HG03442 (cell line): Measurements from ENCODE around the gene TP53I3.
"Not testable (repeated sequence)": the region's sequence is repeated elsewhere in the genome, so short reads cannot be mapped to it uniquely, and the experiment has no call there.

ENCODE experiments used
- ATAC-seq: cut with Tn5 transposase; IDR thresholded peaks from one replicate; pipeline ENCODE4 v1.9.1; 2021; ENCODE audit warnings: mild to moderate bottlenecking, moderate library complexity; ENCODE audit not compliant: unreplicated experiment

TP53I3 gene

DNA sequence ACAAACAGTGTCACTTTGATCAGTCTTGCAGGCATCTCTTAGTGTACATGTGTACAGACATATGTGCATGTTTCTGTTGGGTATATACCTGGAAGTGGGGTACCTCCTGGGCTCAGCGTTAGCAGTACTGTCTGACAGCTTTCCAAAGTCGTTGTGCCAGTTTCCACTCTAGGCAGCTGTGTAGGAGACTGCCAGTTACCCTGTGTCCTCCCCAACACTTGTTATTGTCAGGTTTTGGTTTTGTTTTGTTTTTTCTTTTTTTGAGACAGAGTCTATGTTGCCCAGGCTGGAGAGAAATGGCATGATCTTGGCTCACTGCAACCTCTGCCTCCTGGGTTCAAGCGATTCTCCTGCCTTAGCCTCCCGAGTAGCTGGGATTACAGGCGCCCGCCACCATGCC lies 28.9 kb downstream of the TP53I3 start:
- no peak for ATAC-seq

DNA sequence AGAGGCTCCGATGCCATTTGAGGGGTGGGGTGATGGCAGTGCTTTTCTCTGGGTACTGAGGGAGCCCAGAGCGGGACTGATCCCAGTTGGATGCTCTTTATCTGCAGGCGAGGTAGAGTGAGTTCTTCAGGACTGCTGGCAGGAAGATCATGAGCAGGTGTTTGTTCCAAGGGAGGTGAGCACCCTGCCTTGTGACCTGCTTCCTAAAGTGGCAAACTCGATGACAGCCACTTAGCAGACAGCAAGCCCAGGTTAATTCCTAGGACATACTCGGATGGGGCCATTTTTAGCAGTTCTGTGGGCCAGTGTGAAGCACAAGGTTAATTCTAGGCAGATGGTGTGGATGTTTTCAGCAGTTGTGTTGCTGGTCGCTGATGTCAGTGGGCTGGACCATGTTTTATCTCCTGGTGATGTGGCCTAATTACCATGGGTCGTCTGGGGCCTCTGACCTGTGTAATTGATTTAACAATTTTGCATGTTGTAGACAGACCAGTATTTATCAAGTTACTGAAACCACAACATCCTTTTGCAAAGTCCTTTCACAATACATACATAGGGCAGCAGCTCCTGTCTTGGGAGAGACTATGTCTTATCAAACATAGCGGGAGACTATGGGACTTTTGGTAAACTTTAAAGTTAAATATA lies 30.1 kb downstream of the TP53I3 start:
- no peak for ATAC-seq

DNA sequence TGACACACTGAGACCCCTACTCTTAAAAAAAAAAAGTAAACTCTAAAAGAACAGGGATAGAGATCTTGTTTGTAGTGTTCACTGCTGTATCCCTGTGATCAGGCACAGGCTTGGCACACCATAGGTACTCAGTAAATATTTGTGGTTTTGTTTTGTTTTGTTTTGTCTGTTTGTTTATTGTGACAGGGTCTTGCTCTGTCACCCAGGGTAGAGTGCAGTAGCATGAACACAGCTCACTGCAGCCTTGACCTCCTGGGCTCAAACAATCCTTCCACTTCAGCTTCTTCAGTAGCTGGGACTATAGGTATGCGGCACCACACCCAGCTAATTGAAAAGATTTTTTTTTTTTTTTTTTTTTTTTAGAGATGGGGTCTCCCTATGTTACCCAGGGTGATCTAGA lies 31.7 kb downstream of the TP53I3 start:
- ATAC-seq, result no peak

DNA sequence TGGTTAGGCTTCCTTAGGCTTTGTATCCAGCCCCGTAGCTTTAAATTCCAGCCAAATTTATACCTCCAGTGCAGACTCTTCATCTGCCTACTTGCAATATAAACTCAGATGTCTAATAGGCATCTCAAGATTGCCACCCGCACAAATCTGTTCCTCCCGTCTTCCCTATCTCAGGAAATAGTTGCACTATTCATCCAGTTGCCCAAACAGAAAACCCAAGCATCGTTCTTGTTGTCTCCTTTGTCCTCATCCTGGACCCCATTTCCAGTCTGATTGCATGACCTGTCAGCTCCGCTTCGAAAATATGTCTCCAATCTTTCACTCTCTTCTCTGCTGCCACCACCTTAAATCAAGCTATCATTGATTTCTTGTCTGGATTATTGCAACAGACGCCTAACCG lies 32.8 kb downstream of the TP53I3 start:
- ATAC-seq, result no peak

DNA sequence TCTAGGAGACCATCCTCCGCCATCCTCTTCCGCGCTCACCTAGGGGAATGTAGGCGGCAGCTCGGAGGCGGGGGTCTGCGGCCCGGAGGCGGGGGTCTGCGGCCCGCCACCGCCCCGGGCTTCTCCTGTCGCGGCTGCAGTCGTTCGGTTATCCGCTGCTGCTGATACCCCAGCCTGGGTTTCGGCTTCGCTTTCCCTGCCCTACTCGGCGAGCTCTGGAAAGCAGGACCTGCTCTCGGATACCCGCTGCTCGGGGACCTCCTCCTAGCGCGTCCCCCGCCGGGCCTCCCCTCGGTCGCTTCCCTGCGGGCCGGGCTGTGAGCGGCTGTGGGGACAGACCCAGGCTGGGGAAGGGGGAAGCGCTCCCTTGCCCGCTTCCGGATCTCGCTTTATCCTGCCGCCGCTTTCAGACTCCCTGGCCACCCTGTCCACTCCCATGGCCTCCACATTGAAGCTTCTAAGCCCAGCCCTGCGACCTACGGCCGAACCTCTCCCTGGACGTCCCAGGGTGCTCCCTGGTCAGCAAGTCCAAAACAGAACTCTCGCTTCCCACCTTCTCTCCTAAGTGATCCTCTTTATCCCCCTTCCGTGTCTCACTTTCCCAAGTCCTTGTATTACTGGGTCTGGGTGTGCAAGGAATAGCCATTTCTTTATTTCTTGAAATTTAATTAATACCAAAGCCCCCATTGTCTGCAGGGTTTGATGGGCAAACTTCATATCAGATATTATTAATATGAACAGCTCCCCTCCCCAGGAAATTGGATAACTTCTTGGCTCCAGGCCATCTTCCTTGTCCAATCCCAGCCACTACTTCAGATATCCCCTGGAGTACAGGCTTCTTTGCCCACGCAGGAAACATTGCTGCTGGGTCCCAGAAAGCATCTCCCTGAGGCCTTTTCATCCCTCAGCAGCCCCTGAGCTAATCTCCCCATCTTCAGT lies 34.3 kb downstream of the TP53I3 start:
- no peak for ATAC-seq

DNA sequence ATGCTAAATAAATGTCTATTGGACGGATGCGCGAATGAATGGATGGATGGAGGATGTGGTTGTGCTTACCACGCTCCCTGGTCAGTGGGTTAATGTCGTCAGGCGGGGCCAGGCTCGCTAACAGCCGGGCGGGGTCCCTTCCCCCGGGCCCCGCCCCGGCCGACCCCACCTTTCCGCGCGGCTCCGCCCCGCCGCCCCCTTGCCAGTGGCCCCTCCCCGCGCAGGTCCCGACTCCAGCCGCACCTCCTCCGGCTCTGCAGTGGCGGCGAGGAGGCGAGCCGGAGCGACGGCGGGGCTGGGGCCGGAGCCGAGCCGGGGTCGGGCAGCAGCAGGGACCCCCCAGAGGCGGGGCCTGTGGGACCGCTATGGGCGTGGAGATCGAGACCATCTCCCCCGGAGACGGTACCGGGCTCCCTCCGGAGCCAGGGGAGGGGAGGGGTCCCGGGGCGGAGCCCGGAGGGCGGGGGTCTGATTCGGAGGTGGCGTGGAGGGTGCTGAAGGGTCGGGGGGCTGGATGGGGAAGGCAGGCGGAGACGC lies 35.1 kb downstream of the TP53I3 start, which contains the start of gene FKBP1B:
FKBP1B (plus strand) TSS at position 257 of the 537 bp plus-strand sequence; CDS start at position 366, 109 bp downstream.
- ATAC-seq, result no peak

DNA sequence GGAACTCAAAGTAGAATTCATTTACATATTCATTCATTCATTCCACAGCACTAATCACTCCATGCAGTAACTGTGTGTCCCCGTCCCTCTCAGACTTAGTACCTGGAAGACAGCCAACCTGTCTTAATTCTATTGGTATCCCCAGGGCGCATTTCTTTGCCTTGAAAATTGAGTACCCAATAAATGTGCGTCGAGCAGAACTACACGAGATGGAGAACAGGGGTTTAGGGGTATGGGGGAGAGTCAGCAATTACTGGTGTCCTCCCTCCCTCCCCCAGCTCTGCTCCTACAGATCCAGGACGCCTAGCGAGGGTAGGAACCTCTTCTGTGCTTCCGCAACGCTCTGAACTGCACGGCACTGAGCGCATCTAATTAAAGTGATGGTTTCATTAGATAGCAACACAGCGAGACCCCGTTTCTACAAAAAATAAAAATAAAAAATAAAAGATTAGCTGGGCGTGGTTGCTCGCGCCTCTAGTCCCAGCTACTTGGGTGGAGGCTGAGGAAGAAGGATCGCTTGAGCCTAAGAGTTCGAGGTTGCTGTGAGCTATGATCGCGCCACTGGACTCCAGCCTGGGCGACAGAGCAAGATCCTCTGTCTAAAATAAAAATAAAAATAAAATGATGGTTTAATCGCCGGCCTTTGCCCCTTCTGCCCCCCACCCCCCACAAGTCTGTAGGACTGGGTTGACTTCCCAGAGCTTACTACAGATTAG lies 35.7 kb downstream of the TP53I3 start:
- no peak for ATAC-seq

DNA sequence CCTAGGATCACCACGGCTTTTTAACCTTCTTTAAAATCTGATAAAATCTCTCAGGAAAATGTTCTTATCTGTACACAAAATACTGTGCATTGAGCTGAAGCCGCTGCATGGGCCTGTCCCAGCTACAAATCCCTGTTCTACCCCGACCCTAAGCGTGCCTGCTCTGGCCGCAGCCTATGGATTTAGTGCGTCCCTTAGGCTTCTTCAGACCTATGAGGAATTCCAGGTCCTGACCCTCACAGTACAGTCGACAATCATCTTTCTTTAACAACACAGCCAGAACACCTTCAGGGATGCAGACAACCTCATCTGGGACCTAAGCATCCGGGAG lies 37.0 kb downstream of the TP53I3 start:
- no peak for ATAC-seq

DNA sequence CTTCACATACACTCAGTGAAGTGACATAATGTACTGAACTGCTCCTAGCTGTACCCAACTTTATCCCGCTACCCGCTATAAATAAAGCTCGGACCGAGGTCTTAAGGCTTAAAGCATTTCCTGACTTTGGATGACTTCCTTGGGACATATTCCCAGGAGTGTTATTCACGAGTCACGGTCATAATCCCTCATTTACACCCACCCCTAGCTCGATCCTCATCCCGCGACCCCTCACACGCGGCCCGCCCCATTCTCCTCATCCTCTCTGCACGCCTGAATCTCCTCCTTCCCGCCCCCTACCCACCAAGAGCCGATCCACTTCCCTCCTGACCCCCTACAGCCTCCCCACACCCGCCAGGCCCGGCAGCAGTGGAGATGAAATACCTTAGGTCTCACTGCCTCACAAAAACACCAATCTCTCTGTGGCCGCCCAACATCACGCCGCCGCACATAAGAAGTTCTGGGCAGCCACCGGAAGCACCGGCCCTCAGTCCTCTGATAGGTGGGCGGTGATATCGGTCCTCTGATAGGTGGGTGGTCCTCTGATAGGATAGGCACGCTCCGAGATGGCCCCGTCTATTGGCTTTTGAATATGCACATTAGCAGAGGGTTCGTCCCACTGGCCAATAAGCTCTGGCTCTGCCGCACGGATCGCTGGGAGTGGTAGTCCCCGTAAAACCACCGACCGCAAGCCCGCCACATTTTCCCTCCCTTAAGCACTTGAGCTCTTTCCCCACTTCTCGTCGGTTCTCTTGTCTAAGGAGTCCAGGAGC lies 37.5 kb downstream of the TP53I3 start, which contains the start of gene WDCP:
WDCP (minus strand) TSS at position 462 of the 773 bp plus-strand sequence. CDS start 7,897 bp downstream, outside the sequence.
- ATAC-seq, result peak; percentile 99

DNA sequence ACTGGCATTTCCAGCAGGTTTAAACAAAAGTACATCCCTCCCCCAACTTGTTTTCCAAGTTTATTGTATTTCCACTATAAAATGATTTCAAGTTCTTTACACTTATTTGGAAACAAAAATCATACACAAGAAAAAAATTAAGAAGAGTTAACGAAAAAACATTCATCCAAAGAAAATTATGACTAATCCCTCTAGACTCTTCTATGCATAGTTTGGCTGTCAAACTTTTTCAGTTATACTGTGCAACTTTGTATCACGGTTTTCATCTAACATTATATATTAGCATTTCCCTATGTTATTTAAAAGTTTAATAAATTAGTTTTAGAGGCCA lies 38.1 kb downstream of the TP53I3 start:
- no peak for ATAC-seq

DNA sequence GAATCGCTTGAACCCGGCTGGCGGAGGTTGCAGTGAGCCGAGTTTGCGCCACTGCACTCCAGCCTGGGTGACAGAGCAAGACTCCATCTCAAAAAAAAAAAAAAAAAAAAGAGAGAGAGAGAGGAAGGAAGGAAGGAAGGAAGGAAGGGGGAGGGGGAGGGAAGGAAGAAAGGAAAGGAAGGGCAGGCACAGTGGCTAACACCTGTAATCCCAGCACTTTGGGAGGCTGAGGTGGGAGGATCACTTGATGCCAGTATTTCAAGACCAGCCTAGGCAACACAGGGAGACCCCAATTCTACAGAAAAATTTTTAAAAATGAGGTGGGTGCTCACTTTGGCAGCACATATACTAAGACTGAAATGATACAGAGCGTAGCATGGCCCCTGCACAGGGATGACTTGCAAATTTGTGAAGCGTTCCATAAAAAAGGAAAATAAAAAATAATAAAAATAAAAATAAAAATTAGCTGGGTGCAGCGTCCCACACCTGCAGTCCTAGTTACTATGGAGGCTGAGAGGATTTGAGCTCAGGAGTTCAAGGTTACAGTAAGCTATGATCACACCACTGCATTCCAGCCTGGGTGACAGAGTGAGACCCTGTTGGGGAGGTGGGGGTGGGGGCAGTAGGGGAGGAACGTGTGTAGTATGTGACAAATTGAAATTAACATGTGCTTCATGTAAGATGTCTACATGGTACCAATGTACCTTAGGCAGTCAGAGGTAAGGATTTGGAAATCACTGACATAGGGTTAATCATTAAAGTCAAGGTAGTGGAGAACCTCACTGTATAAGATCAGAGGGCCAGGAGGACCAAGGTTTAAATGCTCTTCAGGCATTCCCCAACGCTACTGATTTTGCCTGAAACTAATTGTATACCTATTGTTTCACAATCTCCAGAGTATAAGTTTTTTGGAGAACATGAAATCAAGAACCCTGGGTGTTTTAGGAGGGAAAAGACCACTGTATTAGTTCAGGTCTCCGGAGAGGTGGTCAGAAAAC lies 38.8 kb downstream of the TP53I3 start:
- ATAC-seq, result no peak

DNA sequence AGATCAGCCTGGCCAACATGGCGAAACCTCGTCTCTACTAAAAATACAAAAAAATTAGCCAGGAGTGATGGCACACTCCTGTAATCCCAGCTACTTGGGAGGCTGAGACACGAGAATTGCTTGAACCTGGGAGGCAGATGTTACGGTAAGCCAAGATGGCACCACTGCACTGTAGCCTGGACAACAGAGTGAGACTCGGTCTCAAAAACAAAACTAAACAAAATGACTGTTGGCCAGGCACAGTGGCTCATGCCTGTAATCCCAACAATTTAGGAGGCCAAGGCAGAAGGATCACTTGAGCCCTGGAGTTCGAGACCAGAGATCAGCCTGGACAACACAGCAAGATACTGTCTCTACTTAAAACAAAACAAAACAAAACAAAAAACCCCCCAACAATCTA lies 41.5 kb downstream of the TP53I3 start:
- not testable (repeated sequence) for ATAC-seq

DNA sequence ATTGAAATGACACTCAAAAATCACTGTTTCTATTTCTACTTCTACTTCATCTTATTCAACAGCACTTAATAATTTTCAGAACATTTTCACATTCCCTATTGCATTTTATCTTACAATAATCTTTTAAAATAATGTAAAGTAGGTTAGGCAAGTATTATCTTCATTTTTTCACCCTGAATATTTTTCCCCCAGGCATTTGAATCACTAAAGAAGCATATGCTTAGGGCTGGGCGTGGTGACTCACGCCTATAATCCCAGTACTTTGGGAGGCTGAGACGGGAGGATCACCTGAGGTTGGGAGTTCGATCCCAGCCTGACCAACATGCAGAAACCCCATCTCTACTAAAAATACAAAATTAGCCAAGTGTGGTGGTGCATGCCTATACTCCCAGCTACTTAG lies 44.1 kb downstream of the TP53I3 start:
- ATAC-seq, result no peak

DNA sequence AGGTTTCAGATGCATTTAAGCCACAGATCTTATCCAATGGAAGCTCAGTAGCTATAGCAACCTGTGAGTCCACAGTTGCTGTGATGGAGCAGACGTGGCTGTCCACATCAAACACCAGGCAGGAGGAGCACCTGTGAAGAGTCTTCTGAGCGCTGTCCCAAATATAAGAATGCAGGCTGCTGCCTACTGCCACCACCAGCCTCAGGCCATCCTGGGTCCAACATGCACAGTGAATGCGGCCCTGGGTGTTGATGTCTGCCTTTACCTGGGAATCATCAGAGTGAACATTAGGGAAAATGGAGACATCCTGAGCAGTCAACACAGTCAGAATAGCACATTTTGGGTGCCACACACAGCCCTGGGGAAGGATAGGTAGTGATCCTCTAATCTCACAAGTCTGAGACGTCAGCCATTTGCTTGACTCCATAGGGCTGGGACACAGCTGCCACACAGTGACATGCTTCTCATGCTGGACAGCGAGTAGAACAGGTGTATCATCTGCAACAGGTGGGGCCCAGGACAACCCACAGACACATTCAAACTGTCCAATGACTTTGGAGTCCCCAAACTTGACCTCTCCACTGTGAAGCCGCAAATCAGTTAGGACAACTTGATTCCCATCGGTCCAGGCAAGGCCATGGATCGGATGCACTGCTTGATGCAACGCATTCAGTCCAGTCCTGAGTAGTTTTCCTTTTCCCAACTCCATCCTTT lies 45.7 kb downstream of the TP53I3 start:
- no peak for ATAC-seq
